Muscle layer of duodenum (tissue), 2 donors: ENCODE data around the gene FAM149B1.

ENCODE experiments used
- H3K27ac ChIP-seq: one replicate; pipeline ENCODE4 v1.7.0; 2013; ENCODE audit warnings: mild to moderate bottlenecking, low read length
- H3K27me3 ChIP-seq: one replicate; pipeline ENCODE4 v1.7.0; 2013; ENCODE audit warnings: low read depth, mild to moderate bottlenecking, control low read depth, low read length
- H3K36me3 ChIP-seq, 2 donors: one replicate each; pipeline ENCODE4 v1.7.0; 2013; ENCODE audit warnings: low read length in 2 of 2, control low read depth in 1 of 2, mild to moderate bottlenecking in 1 of 2; ENCODE audit not compliant: insufficient read depth in 2 of 2, control insufficient read depth in 1 of 2
- H3K4me1 ChIP-seq, 2 donors: one replicate each; pipeline ENCODE4 v1.7.0; 2013; ENCODE audit warnings: low read length in 2 of 2, mild to moderate bottlenecking in 2 of 2, control low read depth in 1 of 2, moderate library complexity in 1 of 2; ENCODE audit not compliant: insufficient read depth in 2 of 2, control insufficient read depth in 1 of 2
- H3K4me3 ChIP-seq, 2 donors: one replicate each; pipeline ENCODE4 v1.7.0; 2013; ENCODE audit warnings: low read length in 2 of 2, low read depth in 1 of 2, mild to moderate bottlenecking in 1 of 2
- H3K9me3 ChIP-seq, 2 donors: one replicate each; pipeline ENCODE4 v1.7.0; 2013; ENCODE audit warnings: low read length in 2 of 2, control low read depth in 1 of 2, mild to moderate bottlenecking in 1 of 2; ENCODE audit not compliant: control insufficient read depth in 1 of 2
- donor health status: healthy.

The FAM149B1 gene

DNA sequence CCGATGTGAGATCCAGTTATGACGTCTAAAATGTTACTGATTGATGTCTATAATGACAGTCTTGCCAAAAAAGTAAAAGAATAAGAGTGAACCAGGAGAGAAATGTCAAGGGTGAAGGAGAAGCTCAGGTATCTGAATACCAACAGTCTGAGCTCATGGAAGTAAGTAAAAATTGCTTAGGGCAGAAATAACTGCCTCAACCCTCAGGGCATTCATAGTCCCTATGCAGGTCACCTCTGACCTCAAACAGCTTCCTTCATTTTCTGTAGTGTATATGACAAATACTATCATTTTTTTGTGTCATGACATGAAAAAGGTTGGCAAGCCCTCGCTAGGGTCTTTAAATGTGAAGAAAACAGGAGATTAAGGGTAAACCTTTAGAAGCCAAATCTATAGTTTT is 125.5 kb downstream of the FAM149B1 start:
- no peaks in the 10 kb centered on the region for H3K4me1 ChIP-seq
- no peak overlapping the region for H3K4me3 ChIP-seq
- no peaks in the 10 kb centered on the region for H3K9me3 ChIP-seq
- no peak overlapping the region for H3K27ac ChIP-seq
- no peaks in the 10 kb centered on the region for H3K27me3 ChIP-seq
- peaks cover 0 to 6% of the 10 kb centered on the region in 2 donors for H3K36me3 ChIP-seq
